ENCODE data around the gene APOBEC4.

APOBEC4 gene

GRCh38 chr1:183674339-183674738, 21.2 kb upstream of the APOBEC4 start:
- no peak for DNase-seq

- DNase-seq = no peak
Observed at GRCh38 chr1:183673605-183674323, 20.6 kb upstream of the APOBEC4 start.

- DNase-seq = no peak
Observed at GRCh38 chr1:183670169-183670568, 17.1 kb upstream of the APOBEC4 start.

- no peak for DNase-seq
Observed at GRCh38 chr1:183656355-183656754, 3.2 kb upstream of the APOBEC4 start.

GRCh38 chr1:183655562-183656075, 2.5 kb upstream of the APOBEC4 start:
- DNase-seq = peak; percentile 83

- DNase-seq = no peak
Observed at GRCh38 chr1:183654706-183655105, 1.6 kb upstream of the APOBEC4 start.

GRCh38 chr1:183653876-183654451, 848 bp upstream of the APOBEC4 start:
- DNase-seq = no peak

GRCh38 chr1:183653462-183653794, 312 bp upstream of the APOBEC4 start:
- no peak for DNase-seq

- DNase-seq = no peak
Observed at GRCh38 chr1:183652107-183652506, 1.0 kb downstream of the APOBEC4 start.

GRCh38 chr1:183651612-183652011, 1.5 kb downstream of the APOBEC4 start:
- no peak for DNase-seq

- no peak for DNase-seq
Observed at GRCh38 chr1:183648042-183648441, 5.1 kb downstream of the APOBEC4 start.

GRCh38 chr1:183646776-183647175, 6.3 kb downstream of the APOBEC4 start:
- DNase-seq = no peak

GRCh38 chr1:183645531-183645930, 7.6 kb downstream of the APOBEC4 start:
- no peak for DNase-seq

- no peak for DNase-seq
Observed at GRCh38 chr1:183642166-183642565, 10.9 kb downstream of the APOBEC4 start.

GRCh38 chr1:183640193-183640592, 12.9 kb downstream of the APOBEC4 start:
- no peak for DNase-seq

GRCh38 chr1:183638649-183639387, 14.3 kb downstream of the APOBEC4 start:
- no peak for DNase-seq

GRCh38 chr1:183636783-183637182, 16.3 kb downstream of the APOBEC4 start:
- DNase-seq = no peak

- no peak for DNase-seq
Observed at GRCh38 chr1:183636334-183636682, 16.8 kb downstream of the APOBEC4 start.

GRCh38 chr1:183635606-183636333, 17.3 kb downstream of the APOBEC4 start, which contains the start of gene ARPC5:
Gene ARPC5 (minus strand): TSS chr1:183635783. CDS start chr1:183635659, 124 bp downstream.
- peak; percentile 97 for DNase-seq

GRCh38 chr1:183635099-183635605, 18.0 kb downstream of the APOBEC4 start:
- peak; percentile 77 for DNase-seq

GRCh38 chr1:183634429-183635065, 18.6 kb downstream of the APOBEC4 start:
- DNase-seq = no peak

- DNase-seq = peak; percentile 49
Observed at GRCh38 chr1:183633676-183634343, 19.3 kb downstream of the APOBEC4 start.

All from retina (tissue), 1 donor.